HG02885 (cell line): ENCODE measurements around the gene NPHP1.
"Not testable (repeated sequence)": the region's sequence is repeated elsewhere in the genome, so short reads cannot be mapped to it uniquely, and the experiment has no call there.

Source experiments
- ATAC-seq: cut with Tn5 transposase; IDR thresholded peaks from one replicate; pipeline ENCODE4 v1.9.1; 2021; ENCODE audit warnings: mild to moderate bottlenecking; ENCODE audit not compliant: unreplicated experiment, poor library complexity

Gene NPHP1

DNA sequence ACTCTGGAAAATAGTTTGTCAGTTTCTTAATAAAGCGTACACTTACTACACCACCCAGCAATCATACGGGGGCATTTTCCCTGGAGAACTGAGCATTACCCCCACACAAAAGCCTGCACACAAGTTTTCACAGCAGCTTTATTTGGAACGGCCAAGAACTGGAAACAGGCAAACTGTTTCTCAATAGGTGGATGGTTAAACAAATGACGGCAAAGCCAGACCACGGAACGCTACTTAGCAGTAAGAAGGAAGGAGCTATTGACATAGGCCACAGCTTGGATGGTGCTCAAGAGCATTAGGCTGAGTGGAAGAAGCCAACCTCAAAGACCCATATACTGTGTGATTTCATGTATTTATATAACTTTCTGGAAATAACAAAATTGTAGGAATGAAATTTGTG is 98.2 kb downstream of the NPHP1 start:
- ATAC-seq: no peak

DNA sequence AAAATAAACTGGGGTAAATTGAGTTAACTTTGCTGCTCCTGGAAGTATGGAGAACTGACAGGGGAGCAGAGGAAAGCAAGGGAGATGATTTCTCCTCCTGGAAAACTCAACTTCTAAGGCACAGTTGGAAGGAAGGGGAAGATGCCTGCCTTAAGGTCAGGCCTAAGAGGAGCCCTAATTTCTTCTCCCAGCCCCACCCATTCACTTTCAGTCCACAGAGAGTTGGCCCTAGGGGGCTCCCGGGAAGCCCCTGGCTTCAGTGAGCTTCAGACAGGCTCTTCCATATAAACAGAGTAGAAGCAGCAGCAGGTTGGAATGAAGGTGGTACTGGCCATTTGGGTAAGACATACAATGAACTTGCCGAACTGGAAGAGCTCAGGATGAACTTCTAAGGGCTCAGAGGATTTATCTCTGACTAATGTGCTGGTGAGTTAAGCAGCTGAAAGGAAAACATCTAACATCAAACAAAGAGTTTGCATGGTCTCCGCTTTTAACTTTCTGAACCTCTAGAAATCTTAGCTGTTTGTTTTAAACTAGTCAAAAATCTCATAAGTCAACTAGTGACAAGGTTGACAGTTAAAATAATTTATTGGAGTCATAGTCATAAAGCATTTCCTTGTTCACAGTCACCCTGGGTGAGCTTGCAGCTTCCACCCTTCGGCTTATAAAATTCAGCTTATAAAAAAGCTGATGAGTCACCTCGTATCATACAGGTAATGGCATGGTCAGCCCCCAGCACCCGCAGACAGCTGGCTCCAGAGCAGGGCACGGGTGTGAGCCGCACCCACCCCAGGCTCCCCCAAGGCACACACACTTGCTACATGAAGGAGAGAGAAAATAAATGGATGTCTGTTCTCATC is 99.0 kb downstream of the NPHP1 start:
- ATAC-seq: no peak

DNA sequence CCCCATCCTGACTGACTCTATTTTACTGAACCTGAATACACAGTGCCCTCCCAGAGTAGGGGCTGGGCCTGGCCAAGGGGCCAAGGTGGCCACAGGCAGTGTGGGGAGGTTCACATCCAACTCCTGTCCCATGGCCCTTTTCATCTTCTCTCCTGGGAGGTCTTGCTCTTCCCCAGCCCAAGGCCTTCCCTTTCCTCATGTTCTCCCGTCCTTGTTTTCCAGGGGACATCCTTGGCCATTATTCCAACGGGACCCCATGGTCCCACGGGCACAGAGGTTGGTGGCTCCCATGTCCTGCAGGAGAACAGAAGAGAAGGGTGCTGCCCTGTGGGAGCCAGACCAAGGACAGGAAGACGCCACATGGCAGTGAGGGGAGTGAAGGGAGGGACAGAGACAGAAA is 99.6 kb downstream of the NPHP1 start:
- ATAC-seq: no peak

DNA sequence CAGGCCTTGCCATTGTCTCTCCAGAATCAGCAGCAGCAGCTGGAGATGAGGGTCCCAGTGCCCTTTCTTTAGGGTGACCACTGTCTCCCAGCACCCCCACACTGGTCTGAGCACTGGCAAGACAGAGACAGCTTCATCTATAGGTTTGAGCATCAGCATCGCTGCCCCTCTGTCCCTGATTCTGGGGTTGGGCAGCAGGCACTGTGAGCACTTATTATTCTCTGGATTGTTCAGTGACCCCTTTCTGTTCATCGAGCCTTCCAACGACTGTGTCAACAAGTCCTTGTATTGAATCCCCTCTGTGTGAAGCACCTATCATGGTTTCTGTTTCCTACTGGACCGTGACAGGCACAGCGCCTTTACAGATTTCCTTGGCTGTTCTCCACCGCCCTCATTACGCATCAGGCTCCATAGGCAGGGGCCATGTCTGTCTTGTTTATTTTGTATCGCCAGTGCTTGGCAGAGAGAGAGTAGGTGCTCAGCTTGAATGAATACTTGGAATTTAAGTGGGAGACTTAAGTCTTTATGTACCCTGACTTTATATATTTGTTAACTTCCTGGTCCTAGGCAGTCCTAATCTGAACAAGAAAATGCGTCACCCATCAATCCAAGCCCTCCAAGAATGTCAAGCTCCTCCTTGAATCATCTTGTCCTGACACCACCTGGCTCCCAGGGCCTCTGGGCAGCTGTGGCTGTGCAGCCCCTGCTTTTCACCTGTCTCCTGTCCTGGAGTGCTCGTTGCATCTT is 100.6 kb downstream of the NPHP1 start:
- ATAC-seq: no peak

DNA sequence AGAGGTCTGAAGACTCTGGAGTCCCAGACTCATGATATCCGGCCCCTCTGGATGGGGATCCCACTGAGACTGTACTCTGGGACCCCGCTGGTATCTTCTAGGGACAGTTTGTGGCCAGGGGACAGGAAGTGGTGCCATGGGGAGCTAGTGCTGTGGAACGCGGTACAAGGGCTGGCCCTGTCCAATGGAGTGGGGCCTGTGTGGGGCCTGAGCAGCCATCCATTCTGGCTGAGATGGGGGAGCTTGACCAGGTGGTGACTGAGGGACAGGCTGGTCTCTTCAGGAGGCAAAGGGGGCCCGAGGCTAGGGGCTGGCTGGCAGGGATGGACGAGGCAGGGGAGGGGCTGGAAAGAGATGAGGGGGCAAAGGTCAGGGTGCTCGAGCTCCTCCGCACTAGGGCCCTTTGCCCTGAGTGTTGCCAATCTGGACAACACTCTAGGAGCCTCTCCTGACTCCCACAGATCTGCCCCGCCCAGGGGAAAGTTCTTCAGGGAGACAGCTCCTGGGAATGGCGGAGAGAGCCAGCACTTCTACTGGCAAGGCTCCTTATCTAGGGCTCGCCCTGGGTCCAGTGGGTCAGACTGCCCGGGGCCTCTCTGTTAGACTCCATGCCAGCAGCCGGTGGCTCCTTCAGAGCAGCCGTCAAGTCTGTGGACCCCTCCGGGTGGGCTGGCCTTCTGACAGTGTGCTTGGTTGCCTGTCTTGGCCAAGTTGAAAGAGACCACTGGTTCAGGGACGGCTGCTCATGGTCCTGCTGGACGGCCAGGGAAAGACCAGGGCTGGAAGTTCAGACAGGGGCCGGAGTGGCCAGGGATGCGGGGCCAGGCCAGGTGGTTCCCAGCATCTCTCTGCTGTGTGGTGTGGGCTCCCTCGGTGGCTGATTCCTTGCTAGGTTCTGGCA is 101.5 kb downstream of the NPHP1 start:
- ATAC-seq: no peak

DNA sequence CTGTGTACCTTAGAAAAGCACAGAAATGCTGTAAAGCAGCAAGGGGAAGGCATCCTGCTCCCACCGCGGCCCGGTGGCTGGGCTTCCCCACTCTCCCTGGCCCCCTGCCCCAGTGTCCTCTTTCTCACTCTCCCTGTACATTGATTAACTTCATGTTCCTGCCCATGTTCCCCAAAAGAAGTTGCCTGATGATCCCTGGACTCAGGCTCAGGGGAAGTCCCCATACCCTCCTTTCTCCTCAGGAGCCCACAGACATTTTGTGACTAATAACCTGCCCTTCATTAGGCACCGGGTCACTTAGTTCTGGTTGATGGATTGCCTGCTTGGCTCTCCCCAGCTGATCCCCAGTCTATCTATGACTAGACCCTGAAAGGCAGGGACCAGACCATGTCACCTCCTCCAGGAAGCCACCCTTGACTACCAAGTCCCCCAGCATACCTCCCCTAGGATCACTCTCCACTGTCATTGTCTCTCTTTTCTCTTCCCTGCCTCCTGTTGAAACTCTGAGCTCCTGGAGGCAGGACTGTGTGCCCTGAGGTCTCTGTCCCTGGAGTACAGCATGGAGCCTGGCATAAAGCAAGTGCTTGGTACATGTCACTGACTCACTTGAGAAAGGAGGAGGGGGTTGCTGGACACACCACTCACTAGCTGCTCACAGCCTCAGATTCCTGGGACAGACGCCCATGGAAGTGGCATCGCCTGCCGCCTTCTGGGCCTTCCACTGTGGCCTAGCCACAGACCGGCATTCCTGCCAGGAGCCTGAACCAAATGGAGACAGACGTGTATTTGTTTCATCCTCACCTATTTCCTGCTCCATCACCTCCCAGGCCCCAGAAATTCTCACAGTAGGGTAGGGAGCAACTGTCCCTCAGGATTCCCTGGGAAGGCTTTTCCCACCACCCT is 102.7 kb downstream of the NPHP1 start:
- no peak for ATAC-seq

DNA sequence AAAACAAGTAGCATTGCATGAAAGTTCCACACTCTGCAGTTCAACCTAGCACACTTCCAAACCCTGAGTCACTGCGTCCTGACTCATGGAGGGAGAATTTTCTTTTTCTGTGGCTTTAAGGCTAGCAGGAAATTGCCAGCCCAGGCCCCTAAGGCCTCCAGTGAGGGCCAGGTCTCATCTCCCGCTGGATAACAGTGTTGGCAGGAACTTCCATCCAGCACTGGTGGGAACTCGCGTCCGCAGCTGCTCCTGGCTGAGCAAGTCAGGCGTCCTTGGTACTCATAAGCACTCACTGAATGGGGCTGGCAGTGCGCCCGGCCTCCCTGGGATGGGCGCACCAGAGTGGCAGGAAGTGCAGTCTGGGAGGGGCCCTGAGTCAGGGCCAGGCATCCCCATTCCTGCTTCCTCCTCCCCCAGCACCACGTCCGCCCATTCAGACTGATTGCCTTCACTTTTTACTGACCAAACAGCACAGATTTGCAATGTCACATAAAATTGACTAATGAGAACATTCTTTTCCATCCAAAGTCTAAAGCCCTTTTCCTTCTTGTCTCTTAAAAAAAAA is 103.5 kb downstream of the NPHP1 start:
- no peak for ATAC-seq

DNA sequence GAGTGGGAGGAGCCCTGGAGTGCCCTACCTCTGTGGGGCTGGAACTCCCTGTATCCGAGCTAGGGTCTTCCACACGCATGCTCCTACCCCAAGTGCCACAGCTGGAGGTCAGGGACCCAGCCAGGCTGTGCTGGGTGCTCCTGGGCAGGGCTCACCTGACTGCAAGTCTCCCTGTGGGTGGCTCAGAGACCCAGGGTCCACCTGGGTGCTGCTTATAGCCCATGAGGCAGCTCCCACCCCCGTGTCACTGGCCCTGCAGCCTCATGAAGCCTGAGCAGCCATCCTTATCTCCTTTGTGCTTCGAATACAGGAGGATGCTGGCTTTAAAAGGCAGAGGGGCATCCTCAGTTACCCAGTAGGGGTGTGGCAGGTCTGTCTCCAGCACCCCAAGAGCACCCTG is 103.9 kb downstream of the NPHP1 start:
- not testable (repeated sequence) for ATAC-seq

DNA sequence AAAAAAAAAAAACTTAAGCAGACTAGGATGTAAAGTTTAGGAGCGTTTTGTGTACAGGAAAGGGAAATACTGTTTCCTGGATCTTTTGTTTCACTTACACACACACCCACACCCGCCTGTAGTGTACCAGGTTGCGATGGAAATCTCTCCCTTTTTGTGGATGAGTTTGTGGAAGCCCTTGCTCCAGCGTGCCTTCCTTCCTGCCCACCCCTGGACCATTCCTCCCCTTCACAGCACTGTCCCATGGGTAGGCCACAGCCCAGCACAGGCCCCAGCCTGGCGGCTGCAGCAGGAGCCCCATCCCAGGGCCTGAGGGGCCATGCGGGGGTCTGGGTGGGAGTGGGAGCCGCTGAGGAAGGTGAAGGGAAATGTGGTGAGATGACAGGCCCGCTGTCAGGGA is 104.3 kb downstream of the NPHP1 start:
- no peak for ATAC-seq

DNA sequence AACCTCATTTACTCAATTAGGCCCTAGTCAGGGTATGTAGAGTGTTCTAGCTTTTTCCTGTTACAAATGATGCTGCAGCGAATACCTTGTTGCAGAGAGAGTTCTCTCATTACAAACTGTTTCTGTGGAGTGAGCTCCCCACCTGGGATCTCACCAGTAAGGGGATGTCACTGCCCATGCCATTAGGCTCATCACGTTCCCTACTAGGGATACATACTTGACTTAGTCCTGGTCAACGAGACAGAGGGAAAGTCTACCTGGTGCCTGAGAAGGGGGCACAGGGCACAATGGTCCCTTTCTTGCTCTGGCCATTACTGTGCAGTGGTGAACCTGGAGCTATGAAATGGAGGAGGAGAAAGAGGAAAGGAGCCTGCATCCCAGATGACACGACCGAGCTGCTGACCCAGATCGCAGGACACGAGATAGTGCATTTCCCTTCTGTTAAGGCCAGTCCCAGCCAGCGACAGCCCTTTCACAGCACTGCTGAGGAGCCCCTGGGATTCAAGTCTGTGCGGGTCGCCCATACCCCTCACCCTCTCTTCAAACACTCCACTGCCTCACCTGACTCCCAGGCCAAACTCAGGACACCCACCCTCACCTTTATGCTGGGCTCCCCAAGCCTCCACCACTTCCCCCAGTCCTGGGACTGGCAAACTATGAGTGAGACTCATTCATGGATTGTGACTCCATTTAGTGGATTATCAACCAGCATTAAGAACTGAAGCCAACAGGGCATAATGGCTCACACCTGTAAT is 105.2 kb downstream of the NPHP1 start:
- no peak for ATAC-seq

DNA sequence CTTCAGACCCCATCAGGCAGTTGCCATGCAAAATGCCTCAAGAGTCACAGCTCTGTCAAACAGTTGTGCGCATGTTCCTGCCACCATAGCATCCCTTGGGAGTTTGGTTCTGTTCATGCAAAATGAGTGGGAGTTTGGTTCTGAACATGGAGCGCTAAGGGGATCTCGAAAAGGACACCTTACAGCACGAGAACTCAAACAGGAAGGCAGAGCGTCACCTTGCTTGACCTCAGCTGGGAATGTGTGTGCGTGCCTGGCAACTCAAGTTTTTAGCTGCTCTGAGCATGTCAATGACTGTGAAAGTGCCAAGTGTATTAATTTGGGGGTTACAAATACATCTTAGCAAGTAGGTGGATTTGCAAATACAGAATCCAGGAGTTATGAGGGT is 105.8 kb downstream of the NPHP1 start:
- ATAC-seq: no peak

DNA sequence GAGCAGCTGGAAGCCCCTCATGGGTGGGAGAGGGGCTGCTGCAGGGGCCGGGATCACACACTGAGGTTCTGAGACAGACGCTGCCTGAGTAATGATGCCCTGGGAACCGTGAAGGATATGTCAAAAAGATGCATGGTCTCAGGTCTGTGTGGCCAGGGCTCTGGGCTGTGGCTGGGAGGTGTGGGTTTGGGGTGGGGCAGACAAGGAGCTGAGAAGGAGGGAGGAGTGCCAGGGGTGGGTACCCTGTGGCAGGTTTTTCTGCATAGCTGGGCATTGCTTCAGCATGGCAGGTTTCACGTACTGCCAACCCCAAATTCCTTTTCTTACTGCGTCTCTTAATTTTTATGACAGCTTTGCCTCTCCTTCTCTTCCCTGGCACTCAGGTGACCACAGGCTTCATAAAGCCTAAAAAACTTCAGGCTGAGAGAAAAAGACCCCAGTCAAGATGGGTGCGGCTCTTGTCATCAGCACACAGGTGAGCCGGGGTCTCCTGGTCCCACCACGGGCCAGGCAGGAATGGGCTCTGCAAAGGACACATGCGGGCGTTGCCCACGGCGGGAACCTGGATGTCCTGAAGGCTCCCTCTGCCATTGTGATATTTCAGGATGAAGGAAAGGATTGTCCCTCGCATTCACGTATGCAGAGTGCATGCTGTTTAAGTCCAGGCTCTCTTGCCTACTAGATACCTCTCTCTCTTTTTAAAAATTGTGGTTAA is 107.2 kb downstream of the NPHP1 start:
- ATAC-seq: no peak

DNA sequence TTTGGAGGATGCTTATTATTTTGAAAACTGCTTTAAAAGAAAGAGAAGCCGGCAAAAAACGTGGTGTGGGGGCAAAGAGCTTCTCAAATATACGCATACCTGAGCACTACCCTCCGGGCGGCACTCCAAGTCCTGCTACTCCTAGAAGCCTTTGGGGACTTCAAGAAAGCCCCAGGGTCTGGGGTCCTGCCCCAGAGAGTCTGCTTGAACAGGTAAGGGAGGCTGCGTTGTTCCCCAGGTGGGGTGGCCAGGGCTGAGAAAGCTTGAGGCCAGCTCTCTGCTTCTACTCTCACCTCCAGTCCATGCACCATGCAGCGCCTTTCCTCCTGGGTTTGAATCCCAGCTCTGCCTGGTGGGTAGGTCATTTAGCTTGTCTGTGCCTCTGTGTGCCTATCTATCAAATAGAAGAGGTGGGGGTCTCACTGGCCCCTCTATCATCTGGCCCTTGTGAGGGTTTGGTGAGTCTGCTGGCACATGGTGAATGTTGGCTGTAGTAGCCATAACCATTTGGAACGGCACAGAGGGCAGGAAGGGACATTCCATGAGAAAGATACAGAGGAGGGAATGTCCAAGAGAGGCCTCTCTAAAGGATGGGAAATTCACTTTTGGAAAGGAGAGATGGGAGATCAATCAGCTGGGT is 108.7 kb downstream of the NPHP1 start:
- ATAC-seq: no peak

DNA sequence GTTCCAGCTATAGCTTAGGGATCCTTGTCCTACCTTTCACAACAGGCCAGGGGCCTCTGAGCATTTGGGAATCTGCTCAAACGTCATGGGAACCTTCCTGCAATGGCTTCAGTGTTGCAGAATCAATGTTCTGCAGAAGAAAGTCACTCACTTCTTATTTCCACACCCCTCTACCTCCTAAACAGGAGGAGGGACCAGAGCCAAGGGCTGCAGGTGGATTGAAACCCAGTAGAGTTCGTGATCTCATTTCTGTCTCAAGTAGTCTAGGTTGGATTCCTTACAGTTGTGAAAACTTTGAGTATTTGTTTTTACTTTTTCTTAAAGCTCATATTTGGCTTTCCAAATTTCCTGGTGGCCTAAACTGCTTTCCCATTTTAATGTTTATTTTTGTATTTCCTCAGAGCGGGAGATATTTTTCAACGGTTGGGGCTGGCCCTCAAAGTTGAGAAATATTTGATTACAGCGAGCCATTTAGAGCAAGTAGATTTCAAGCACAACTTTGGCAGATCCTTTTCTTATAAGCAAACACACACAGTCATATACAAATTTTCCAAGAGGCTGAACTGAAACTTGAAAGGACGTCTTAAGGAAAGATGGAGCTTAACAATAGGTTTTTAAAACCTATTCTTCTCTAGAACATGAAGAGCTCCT is 109.8 kb downstream of the NPHP1 start:
- not testable (repeated sequence) for ATAC-seq

DNA sequence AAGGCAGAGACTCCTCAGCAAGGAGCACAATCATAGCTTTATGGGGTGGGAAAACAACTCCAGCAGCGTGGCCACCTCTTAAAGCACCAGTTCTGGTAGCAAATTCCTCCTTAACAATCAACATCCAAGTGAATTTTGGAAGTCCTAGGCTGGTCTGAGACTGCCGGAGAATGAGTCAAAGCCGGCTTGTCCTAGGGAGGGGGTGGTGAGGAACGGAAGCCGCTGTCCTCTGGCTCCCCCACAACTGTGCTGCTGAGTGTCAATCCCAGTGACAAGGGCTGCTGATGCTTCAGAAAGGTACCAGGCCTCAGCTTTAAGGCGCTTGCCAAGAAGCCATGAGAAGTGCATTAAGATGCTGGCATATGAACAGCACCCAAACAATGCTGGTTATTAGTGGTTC is 110.9 kb downstream of the NPHP1 start:
- ATAC-seq: not testable (repeated sequence)

DNA sequence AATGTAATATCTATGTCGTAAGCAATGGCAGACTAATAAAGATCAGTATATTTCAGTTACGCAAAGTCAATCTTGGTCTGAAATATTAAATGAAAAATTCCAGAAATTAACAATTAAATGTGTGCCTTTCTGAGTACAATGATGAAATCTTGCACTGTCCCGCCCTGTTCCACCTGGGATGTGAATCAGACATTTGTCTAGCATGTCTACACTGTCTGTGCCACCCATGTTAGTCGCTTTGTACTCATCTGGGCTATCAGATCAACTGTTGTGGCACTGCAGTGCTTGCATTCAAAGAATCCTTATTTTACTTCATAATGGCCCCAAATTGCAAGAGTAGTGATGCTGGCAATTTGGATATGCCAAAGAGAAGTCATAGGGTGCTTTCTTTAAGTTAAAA is 114.6 kb downstream of the NPHP1 start:
- ATAC-seq: not testable (repeated sequence)

DNA sequence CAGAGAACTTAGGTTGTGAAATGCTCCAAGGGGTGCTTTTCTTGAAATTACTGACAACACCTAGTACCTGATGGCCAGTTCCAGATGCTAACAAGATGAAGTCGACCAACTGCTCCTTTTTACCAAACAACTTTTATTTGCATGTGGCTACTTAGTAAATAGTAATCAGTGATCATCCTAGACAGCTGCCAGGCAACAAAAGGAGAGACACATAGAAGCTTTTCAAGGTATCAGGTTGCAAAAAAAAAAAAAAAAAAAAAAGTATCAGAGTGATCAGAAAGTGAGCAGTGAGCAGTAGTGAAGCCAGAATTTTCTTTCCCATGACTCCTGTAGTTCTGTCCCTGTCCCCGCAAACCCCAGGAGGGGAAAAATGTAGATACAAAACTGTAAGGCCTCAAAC is 121.1 kb downstream of the NPHP1 start:
- not testable (repeated sequence) for ATAC-seq
